Measurements from ENCODE around the gene KRTAP9-4. TPM values are rescaled to one million over a fixed set of nuclear protein-coding genes. Genes with fewer than 3 reads are reported as not detected.
"Not testable (repeated sequence)": the region's sequence is repeated elsewhere in the genome, so short reads cannot be mapped to it uniquely, and the experiment has no call there.

Gene KRTAP9-4
- total and polyA plus RNA-seq, 3 experiments from 2014 or later, result not detected

GRCh38 chr17:41231731-41232130, 17.8 kb upstream of the KRTAP9-4 start:
- H3K4me3 Mint-ChIP-seq, result no peak overlapping the region
- no peaks in the 10 kb centered on the region for H3K9me3 Mint-ChIP-seq
- peaks cover 19 to 55% of the 10 kb centered on the region in 2 donors for H3K27me3 Mint-ChIP-seq
- Histone ChIP-seq H3K27ac (ENCODE audit: low read depth, low read length) (no peak overlapping the region), H3K9me3 (ENCODE audit: low read length) (no peaks in the 10 kb centered on the region), H3K4me3 (ENCODE audit: low read length) (no peak overlapping the region), H3K27me3 (ENCODE audit: insufficient read depth, low read length, poor library complexity, severe bottlenecking) (no peaks in the 10 kb centered on the region), H3K36me3 (ENCODE audit: insufficient read depth, low read length) (no peaks in the 10 kb centered on the region), H3K4me1 (ENCODE audit: insufficient read depth, low read length) (no peaks in the 10 kb centered on the region)
- POLR2A ChIA-PET, result no interaction called here
- no peaks in the 10 kb centered on the region for H3K36me3 Mint-ChIP-seq
- H3K27ac Mint-ChIP-seq, result no peak overlapping the region
- no peaks in the 10 kb centered on the region for H3K4me1 Mint-ChIP-seq
- CTCF ChIA-PET, result no interaction called here
- no peak for DNase-seq

GRCh38 chr17:41232399-41233105, 16.9 kb upstream of the KRTAP9-4 start, which contains the start of gene KRTAP9-3:
TSS of gene KRTAP9-3 (plus strand) at chr17:41232449. CDS start at chr17:41232502, 53 bp downstream.
- H3K4me3 Mint-ChIP-seq; DNase-seq; H3K4me1 ChIP-seq (ENCODE audit: insufficient read depth, low read length); H3K4me3 ChIP-seq (ENCODE audit: low read length); CTCF ChIA-PET; POLR2A ChIA-PET; H3K27me3 ChIP-seq (ENCODE audit: insufficient read depth, low read length, poor library complexity, severe bottlenecking); H3K9me3 ChIP-seq (ENCODE audit: low read length); H3K27ac Mint-ChIP-seq; H3K9me3 Mint-ChIP-seq; H3K4me1 Mint-ChIP-seq; H3K27ac ChIP-seq (ENCODE audit: low read depth, low read length); H3K36me3 ChIP-seq (ENCODE audit: insufficient read depth, low read length); H3K36me3 Mint-ChIP-seq: not testable (repeated sequence)
- peaks cover 19 to 60% of the 10 kb centered on the region in 2 donors for H3K27me3 Mint-ChIP-seq

GRCh38 chr17:41237116-41237515, 12.4 kb upstream of the KRTAP9-4 start:
- H3K9me3 Mint-ChIP-seq; H3K4me3 Mint-ChIP-seq; CTCF ChIA-PET; H3K9me3 ChIP-seq (ENCODE audit: low read length); DNase-seq; H3K4me3 ChIP-seq (ENCODE audit: low read length); H3K27me3 ChIP-seq (ENCODE audit: insufficient read depth, low read length, poor library complexity, severe bottlenecking); H3K4me1 ChIP-seq (ENCODE audit: insufficient read depth, low read length); H3K4me1 Mint-ChIP-seq; H3K27ac ChIP-seq (ENCODE audit: low read depth, low read length); H3K27ac Mint-ChIP-seq; H3K36me3 ChIP-seq (ENCODE audit: insufficient read depth, low read length); POLR2A ChIA-PET; H3K36me3 Mint-ChIP-seq: not testable (repeated sequence)
- peaks cover 20 to 61% of the 10 kb centered on the region in 2 donors for H3K27me3 Mint-ChIP-seq

GRCh38 chr17:41237949-41238437, 11.5 kb upstream of the KRTAP9-4 start, which contains the start of gene KRTAP9-8:
TSS of gene KRTAP9-8 (plus strand) at chr17:41237999. CDS start at chr17:41238052, 53 bp downstream.
- H3K9me3 Mint-ChIP-seq; H3K4me3 Mint-ChIP-seq; H3K4me3 ChIP-seq (ENCODE audit: low read length); H3K9me3 ChIP-seq (ENCODE audit: low read length); H3K27ac Mint-ChIP-seq; POLR2A ChIA-PET; H3K27ac ChIP-seq (ENCODE audit: low read depth, low read length); H3K27me3 ChIP-seq (ENCODE audit: insufficient read depth, low read length, poor library complexity, severe bottlenecking); H3K36me3 ChIP-seq (ENCODE audit: insufficient read depth, low read length); H3K36me3 Mint-ChIP-seq; H3K4me1 ChIP-seq (ENCODE audit: insufficient read depth, low read length); DNase-seq; H3K4me1 Mint-ChIP-seq; CTCF ChIA-PET: not testable (repeated sequence)
- H3K27me3 Mint-ChIP-seq, result peaks cover 17 to 64% of the 10 kb centered on the region in 2 donors

- H3K9me3 Mint-ChIP-seq; H3K27ac ChIP-seq (ENCODE audit: low read depth, low read length); H3K27ac Mint-ChIP-seq; DNase-seq; POLR2A ChIA-PET; H3K4me1 Mint-ChIP-seq; H3K4me3 ChIP-seq (ENCODE audit: low read length); H3K36me3 Mint-ChIP-seq; H3K36me3 ChIP-seq (ENCODE audit: insufficient read depth, low read length); H3K9me3 ChIP-seq (ENCODE audit: low read length); CTCF ChIA-PET; H3K4me1 ChIP-seq (ENCODE audit: insufficient read depth, low read length); H3K4me3 Mint-ChIP-seq; H3K27me3 ChIP-seq (ENCODE audit: insufficient read depth, low read length, poor library complexity, severe bottlenecking): not testable (repeated sequence)
- H3K27me3 Mint-ChIP-seq, result peaks cover 5 to 37% of the 10 kb centered on the region in 2 donors
These were observed 2.3 kb upstream of the KRTAP9-4 start for GRCh38 chr17:41246995-41247787.

GRCh38 chr17:41251261-41251660, 1.8 kb downstream of the KRTAP9-4 start:
- Histone ChIP-seq H3K27me3 (ENCODE audit: insufficient read depth, low read length, poor library complexity, severe bottlenecking) (no peaks in the 10 kb centered on the region), H3K36me3 (ENCODE audit: insufficient read depth, low read length) (no peaks in the 10 kb centered on the region), H3K27ac (ENCODE audit: low read depth, low read length) (no peak overlapping the region), H3K9me3 (ENCODE audit: low read length) (no peaks in the 10 kb centered on the region), H3K4me3 (ENCODE audit: low read length) (no peak overlapping the region), H3K4me1 (ENCODE audit: insufficient read depth, low read length) (no peaks in the 10 kb centered on the region)
- Mint-ChIP-seq H3K27ac (no peak overlapping the region), H3K4me1 (no peaks in the 10 kb centered on the region), H3K9me3 (no peaks in the 10 kb centered on the region), H3K36me3 (no peaks in the 10 kb centered on the region), H3K4me3 (no peak overlapping the region), H3K27me3 (peaks cover 4 to 42% of the 10 kb centered on the region in 2 donors)
- CTCF ChIA-PET, result interaction anchor here (1.4 kb wide), 1 partner anchor 10 kb away, joined by 6 read pairs; no protein-coding TSS in a partner anchor
- POLR2A ChIA-PET, result no interaction called here
- DNase-seq, result no peak

GRCh38 chr17:41254861-41255260, 5.4 kb downstream of the KRTAP9-4 start:
- no peak overlapping the region for H3K4me3 Mint-ChIP-seq
- POLR2A ChIA-PET, result no interaction called here

More at GRCh38 chr17:41254861-41255260, 5.4 kb downstream of the KRTAP9-4 start:
- peaks cover 12 to 67% of the 10 kb centered on the region in 2 donors for H3K27me3 Mint-ChIP-seq
- Histone ChIP-seq H3K27me3 (ENCODE audit: insufficient read depth, low read length, poor library complexity, severe bottlenecking) (no peaks in the 10 kb centered on the region), H3K4me1 (ENCODE audit: insufficient read depth, low read length) (no peaks in the 10 kb centered on the region), H3K36me3 (ENCODE audit: insufficient read depth, low read length) (no peaks in the 10 kb centered on the region), H3K27ac (ENCODE audit: low read depth, low read length) (no peak overlapping the region), H3K4me3 (ENCODE audit: low read length) (no peak overlapping the region), H3K9me3 (ENCODE audit: low read length) (no peaks in the 10 kb centered on the region)
- CTCF ChIA-PET, result no interaction called here
- DNase-seq, result no peak
- H3K36me3 Mint-ChIP-seq, result no peaks in the 10 kb centered on the region
- no peaks in the 10 kb centered on the region for H3K9me3 Mint-ChIP-seq
- no peaks in the 10 kb centered on the region for H3K4me1 Mint-ChIP-seq
- H3K27ac Mint-ChIP-seq, result no peak overlapping the region
